Bone marrow (tissue), 2 donors: ENCODE data around the gene ANGPT4.

Experiments used
- DNase-seq, 2 donors: peaks; one replicate each; lab custom pipeline; 2025; lab: John Stamatoyannopoulos, UW

Gene ANGPT4

GRCh38 chr20:939606-940005, 23.5 kb upstream of the ANGPT4 start:
- DNase-seq, result no peak

DNA sequence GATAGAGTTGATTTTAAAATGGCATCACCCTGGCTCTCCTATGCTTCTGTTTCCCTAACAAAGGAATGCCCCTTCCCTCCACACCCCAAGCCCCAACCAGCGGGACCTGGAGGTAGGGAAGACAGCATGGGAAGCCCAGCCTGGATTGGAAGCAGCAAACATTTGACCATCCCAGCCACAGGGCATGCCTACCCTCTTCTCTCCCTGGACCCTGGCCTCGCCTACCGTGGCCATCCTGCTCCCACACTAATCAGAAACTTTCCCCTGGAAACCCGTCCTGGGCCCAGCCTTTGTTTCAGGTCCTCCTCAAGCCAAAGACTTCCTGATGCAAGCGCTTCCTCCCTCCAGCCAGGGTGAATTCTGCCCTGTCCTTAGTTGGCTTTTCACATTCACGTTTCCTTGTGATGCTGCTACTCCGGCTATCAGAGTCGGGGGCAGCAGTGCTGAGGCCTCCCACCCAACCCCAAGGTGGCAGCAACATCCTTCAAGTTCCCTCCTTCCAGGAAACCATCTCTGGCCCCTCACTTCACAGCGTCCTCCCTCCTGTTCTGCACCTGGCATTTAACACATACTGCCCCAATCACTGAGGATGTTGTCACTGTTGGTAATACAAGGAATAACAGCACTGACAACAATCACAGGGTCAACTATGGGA, 18.2 kb upstream of the ANGPT4 start:
- DNase-seq, result no peak

DNA sequence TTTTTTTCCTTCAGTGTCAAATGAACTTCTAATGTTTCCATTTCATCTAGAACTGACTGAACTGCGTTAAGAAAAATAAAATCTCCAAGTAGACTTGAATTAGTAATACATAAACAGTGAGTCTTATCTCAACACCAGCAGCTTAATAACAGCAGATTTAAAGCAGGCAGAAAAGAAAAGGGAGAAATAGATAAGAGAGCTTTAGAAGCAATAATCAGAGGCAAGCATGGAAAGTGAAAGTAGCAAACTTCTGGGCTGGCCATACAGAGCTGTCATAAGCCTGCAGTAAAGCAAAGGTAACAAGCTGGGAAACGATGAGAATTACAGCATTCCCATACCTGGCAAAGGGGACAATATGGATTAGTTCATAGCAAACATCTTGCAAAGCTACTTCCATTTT, 16.9 kb upstream of the ANGPT4 start:
- DNase-seq, result no peak

GRCh38 chr20:931401-931800, 15.3 kb upstream of the ANGPT4 start:
- no peak for DNase-seq

GRCh38 chr20:926670-927069, 10.5 kb upstream of the ANGPT4 start:
- DNase-seq, result no peak

DNA sequence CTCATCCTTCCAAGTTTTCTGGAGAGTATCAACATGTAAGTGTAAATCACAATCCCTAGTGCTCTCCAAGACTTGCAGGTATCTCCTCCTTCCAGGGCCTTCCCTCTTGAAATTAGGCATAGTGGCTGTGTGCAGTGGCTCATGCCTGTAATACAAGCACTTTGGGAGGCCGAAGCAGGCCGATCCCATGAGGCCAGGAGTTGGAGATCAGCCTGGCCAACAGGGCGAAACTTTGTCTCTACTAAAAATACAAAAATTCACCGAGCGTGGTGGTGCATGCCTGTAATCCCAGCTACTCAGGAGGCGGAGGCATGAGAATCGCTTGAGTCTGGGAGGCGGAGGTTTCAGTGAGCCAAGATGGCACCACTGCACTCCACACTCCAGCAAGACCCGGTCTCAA, 9.4 kb upstream of the ANGPT4 start:
- no peak for DNase-seq

- no peak for DNase-seq
Observed at GRCh38 chr20:924639-925038, 8.5 kb upstream of the ANGPT4 start.

- no peak for DNase-seq
Observed at GRCh38 chr20:922781-923180, 6.6 kb upstream of the ANGPT4 start.

GRCh38 chr20:921068-921467, 4.9 kb upstream of the ANGPT4 start:
- no peak for DNase-seq

DNA sequence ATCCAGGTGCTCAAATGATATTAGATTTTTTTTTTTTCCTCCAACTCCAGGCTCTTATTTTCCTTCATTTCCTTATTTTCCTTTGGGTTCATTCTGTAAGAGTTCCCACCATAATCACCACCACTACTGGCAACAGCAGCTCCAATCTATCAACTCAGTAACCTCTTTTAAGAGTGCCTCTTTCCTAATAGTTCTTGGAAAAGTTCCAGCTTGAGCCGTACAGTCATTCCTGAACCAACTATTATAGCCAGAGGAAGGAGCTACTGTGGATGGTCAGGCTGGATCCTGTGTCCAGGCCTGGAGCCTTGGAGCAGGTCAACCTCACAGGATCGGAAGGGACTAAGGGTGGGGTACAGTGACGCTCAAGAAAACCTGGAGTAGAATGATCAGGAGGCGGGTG, 4.2 kb upstream of the ANGPT4 start:
- DNase-seq, result no peak

DNA sequence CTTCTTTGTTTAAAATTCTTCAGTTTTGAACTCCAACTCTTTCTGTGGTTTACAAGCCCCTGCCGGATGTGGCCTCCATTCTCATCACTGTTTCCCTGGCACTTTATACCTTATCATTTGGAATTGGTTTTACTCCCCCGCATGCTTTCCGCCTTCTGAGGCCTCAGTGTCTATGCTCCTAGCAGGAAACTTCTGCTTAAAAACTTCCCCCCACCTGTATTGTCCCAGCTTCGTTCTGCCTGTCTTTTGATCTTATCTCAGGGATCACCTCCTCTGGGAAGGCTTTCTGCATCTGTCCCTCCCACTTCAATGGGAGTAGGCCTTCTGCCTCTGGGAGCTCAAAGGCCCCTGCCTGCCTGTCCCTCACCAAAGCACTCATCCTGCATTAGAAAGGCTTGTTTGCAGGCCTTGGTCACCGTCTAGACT, 3.4 kb upstream of the ANGPT4 start:
- DNase-seq, result no peak

GRCh38 chr20:917416-917815, 1.3 kb upstream of the ANGPT4 start:
- DNase-seq, result no peak

DNA sequence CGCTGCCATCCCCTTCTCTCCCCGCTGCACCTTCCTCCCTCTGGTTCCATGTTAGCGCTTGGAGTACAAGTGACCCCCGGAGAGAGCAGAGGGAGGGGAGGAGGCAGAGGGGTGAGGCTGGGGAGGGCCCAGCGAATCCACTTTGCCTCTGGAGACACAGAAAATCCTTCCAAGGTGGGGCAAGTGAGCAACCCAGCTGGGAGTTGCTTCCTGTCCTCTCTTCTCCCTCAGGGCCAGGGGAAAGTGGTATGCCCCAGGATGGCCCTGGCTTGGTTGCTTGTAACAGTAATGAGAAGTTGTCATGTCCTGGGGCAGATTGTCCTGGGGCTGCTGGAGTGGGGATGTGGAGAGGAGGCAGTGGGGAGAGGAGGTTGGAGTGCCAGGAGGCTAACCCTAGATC, 691 bp upstream of the ANGPT4 start:
- no peak for DNase-seq

GRCh38 chr20:914727-915498, 1.2 kb downstream of the ANGPT4 start:
- DNase-seq, result no peak

DNA sequence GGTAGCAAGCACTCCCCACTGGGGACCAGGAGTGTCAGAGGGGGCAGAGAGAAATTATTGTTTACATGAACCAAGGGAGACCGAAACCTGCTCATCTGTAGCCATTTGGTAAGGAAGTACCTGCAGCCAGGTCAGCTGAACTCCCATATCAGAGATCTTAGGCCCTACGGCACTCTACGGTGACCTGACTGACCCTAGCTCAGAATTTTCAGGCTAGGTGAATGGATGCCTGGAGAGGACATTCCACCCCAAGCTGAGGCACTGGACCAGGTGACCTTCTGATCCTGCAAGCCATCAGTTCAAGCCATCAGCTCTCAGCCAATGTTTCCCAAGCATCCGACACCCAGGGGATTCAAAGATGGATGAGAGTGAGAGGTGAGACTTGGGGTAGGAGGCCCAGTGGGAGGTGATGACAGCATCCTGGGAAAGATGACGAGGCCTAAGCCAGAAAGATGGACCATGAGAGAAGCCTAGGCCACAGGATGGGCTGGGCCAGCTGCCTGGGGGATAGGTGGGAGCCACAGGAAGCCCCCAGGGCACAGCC, 2.8 kb downstream of the ANGPT4 start:
- DNase-seq, result no peak

DNA sequence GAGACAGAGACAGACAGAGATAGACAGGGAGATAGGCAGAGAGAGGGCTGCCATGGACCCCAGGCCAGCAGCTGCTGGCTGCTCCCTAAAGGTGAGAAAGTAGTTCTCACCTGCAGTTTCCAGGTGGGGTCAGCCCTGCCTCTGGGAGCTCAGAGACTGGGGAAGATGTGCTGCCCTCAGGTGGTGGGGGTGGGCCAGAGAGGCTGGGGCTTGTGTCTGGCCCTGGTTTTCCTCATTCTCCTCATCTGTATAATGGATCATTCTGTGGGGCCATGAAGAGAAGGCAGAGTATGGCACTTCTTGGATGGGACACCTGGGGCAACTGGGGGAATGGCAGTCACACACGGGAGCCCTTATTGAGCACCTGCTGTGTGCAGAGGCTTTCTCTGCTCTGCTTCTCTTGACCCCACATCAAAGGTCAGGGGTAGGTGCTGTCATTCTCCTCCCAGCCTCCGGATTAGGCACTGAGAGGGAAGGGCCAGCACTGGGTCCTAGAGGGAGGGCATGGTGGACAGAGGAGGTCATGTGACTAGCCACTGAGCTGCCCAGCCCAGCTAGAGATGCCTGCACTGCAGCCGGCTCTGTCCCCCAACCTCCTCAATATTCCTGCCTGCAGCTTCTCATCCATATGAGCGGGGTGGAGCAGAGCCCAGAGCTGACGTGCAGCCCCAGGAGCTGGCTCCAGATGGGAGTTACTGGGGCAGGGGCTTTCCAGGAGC, 4.1 kb downstream of the ANGPT4 start:
- no peak for DNase-seq

- no peak for DNase-seq
Observed at GRCh38 chr20:910870-911770, 5.0 kb downstream of the ANGPT4 start.

- no peak for DNase-seq
Observed at GRCh38 chr20:910132-910869, 5.8 kb downstream of the ANGPT4 start.

GRCh38 chr20:909641-910040, 6.5 kb downstream of the ANGPT4 start:
- no peak for DNase-seq

GRCh38 chr20:906703-907270, 9.3 kb downstream of the ANGPT4 start:
- no peak for DNase-seq
